NB4 (cell line): ENCODE data around the gene P2RY14.

Experiments
- CTCF ChIP-seq: IDR thresholded peaks from one replicate; pipeline ENCODE4 v1.5.1; 2012; ENCODE audit warnings: low read depth, low read length
- MYC ChIP-seq: IDR thresholded peaks from 2 replicates; pipeline ENCODE4 v1.6.1; 2011; ENCODE audit warnings: low read depth, low read length
- POLR2A ChIP-seq: IDR thresholded peaks from 2 replicates; pipeline ENCODE4 v1.6.1; 2011; ENCODE audit warnings: mild to moderate bottlenecking; ENCODE audit not compliant: insufficient read length; ENCODE audit errors: extremely low read depth

GRCh38 chr3:151210676-151211381 lies 67.5 kb downstream of the P2RY14 start:
- no peak for TF ChIP-seq CTCF
- TF ChIP-seq POLR2A, result no peak
- no peak for TF ChIP-seq MYC
